GM18519 (cell line): ENCODE data around the gene NLGN2.
A peak's percentile ranks its signal among the peaks of the same experiment; 100 is the strongest.

Experiments used
- ATAC-seq: cut with Tn5 transposase; IDR thresholded peaks from one replicate; pipeline ENCODE4 v1.9.1; 2021; ENCODE audit warnings: mild to moderate bottlenecking, moderate library complexity; ENCODE audit not compliant: unreplicated experiment, low FRiP score

The NLGN2 gene

DNA sequence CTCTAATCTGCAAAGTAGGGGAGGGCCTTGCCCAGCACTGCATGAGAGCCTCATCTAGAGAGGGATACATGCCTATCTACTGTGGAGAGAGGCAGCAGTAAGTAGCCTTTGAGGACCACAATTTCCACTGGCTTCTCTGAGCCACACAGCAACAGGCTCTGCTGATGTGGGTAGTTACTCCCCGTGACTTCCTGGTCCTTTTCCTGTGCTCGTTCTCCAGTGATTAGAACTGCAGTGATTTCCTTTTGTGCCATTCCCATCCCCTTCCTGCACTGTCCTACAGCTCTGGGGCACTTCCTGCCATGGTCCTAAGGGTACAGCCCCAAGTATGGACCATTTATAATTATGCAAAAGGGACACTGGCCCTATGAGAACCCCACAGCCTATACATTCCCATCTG is 16.3 kb upstream of the NLGN2 start:
- no peak for ATAC-seq

- no peak for ATAC-seq
These were observed 14.7 kb upstream of the NLGN2 start for GRCh38 chr17:7392696-7393612.

- ATAC-seq, result peak; percentile 11
These were observed 13.8 kb upstream of the NLGN2 start for GRCh38 chr17:7393613-7394451.

DNA sequence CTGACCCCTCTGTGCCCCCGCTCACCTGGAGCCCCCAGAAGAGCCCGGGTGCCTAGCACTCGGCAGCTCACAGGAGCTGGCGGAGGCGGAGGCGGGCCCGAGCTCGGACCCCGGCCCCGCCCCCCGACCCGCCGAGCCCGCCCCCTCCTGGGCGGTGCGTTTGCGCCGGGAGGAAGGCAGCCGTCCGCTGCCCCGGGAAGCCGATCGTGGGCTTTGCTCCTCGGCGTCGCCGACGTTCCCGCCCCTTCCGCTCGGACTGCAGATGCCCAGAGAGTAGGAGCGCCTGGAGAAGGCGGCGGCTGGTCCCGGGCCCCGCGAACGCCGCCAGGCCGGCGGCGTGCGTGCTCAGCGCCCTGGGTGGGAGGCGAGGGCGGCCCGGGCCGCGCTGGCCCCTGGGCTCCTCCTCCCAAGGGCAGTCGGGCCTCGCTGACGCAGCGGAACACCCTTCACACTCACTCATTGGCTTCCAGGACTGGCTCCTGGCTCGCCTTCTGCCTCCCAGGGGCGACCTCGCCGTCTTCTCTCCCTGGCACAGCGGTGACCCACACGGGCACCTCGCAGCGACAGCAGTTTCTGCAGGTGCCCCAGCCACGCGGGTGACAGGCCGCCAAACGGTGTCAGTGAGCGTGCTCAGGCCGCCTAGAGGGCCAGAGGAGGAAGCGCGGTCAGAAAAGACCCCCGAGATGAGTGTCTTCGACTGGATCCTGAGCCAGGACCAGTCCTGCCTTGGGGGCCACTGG is 13.0 kb upstream of the NLGN2 start, which contains the start of gene PLSCR3:
PLSCR3 (minus strand) TSS at position 74 of the 740 bp plus-strand sequence. CDS start 415 bp downstream, outside the sequence.
- ATAC-seq, result peak; percentile 45

DNA sequence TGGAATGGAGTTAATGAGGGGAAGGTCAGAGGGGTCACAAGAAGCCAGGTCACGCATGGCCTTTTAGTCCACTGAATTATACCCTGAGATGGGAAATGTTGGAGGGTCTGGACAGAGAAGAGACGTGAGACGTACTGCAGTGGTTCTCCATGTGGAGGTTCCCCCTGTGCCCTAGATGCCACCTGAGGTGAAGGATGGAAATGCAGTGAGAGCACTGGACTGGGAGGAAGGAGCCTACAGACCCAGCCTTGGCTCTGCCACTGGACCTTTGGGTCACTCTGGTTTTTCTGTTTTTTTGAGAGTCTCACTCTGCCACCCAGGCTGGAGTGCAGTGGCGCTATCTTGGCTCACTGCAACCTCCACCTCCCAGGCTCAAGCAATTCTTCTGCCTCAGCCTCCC is 11.5 kb upstream of the NLGN2 start:
- ATAC-seq, result no peak

GRCh38 chr17:7398612-7399011 is 9.0 kb upstream of the NLGN2 start:
- ATAC-seq, result no peak

- ATAC-seq, result no peak
These were observed 4.5 kb upstream of the NLGN2 start for GRCh38 chr17:7403043-7403726.

DNA sequence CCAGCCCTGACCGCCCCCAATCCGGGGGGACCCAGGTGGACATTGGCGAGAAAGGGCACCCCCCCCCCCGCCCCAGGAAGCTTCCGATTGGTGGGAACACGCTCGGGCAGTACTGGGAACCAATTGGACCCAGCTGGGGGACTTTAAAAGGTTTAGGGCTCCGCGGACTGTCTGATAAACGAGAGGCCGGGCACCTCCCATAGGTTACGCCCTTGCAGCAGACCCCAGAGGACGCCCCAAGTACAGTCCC is 4.0 kb upstream of the NLGN2 start:
- no peak for ATAC-seq

- ATAC-seq, result peak; percentile 67
These were observed 3.5 kb upstream of the NLGN2 start, which contains the start of gene TMEM256 for GRCh38 chr17:7403977-7404736. TMEM256 (minus strand) TSS chr17:7404097; CDS start chr17:7404084, 13 bp downstream.

DNA sequence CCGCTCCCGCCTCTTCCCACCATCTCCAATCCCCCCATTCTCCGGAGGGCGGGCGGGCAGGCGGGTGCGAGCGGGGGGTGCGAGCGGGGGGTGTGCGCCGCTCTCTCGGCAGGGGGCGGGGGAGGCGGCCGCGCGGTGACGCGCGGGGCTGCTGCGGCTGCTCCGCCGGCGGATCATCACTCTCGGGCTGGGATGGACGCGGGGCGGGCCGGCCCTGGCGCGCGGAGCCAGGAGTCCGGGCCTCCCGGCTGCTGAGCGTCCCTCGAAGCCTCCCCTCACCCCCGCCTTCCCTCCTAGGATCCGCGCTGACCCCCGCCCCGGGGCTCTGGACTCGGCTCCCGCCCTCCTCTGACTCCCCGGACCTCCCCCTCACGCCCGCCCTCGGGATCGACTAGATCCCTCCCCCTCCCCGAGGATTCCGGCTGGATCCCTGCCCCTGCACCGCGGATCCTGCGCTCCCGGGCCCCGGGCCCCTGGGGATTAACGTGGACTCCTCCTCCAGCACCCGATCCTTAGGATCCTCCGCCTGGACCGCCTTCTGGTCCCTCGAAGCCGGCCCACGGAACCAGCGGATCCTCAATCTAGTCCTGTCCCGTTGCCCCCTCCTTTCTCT is 2.8 kb upstream of the NLGN2 start:
- ATAC-seq, result no peak

- no peak for ATAC-seq
These were observed 2.1 kb upstream of the NLGN2 start for GRCh38 chr17:7405350-7406234.

GRCh38 chr17:7406235-7406825 is 1.3 kb upstream of the NLGN2 start:
- ATAC-seq, result no peak

DNA sequence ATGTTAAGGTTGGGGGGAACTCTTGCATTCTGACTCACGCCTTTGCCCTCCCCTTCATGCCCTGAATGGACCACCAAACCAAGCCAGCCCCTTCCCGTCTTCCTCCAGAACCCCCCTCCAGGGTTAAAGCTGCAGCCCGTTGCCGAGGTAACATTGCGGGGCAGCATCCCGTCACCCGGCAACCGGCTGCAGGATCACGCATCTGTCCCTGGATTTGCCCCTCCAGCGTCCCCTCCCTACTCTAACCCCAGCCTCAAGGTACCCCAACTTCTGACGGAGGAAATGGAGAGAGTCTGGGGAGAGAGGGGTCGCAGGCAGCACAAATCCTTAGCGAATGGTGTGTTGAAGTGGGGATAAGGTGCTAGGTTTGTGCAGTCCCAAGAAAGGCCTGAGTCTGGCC is 563 bp upstream of the NLGN2 start:
- no peak for ATAC-seq

DNA sequence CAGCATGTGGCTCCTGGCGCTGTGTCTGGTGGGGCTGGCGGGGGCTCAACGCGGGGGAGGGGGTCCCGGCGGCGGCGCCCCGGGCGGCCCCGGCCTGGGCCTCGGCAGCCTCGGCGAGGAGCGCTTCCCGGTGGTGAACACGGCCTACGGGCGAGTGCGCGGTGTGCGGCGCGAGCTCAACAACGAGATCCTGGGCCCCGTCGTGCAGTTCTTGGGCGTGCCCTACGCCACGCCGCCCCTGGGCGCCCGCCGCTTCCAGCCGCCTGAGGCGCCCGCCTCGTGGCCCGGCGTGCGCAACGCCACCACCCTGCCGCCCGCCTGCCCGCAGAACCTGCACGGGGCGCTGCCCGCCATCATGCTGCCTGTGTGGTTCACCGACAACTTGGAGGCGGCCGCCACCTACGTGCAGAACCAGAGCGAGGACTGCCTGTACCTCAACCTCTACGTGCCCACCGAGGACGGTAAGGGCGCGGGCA is 645 bp downstream of the NLGN2 start:
- ATAC-seq, result no peak

- no peak for ATAC-seq
These were observed 1.2 kb downstream of the NLGN2 start for GRCh38 chr17:7408863-7409262.

DNA sequence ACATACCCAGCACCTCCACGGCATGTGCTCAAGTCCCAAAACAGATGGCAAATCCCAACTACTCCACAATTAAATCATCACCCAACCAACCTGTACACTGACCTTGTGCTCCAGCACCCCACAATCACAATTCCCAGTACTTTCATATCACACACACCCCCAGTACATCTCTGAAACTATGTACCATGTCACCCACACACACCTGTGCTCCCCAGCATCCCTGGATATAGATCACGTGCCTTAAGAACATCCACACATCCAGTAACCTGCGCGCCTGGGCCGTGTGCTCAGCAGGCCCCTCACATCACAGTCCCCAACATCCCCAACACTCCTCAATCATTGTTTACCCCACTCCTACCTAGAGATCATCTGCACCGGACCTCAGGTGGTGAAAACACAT is 2.1 kb downstream of the NLGN2 start:
- no peak for ATAC-seq

- no peak for ATAC-seq
These were observed 3.2 kb downstream of the NLGN2 start for GRCh38 chr17:7410634-7411426.
